Stimulated activated CD8-positive, alpha-beta memory T cell treated with anti-CD3 and anti-CD28 coated beads, Interleukin-7, amount 100 ng/mL, for 24 hours (primary cell): ENCODE data around the gene UNK.

Source experiments
- DNase-seq: peaks from one replicate; pipeline ENCODE4 v3.0.0-alpha.2; 2020; ENCODE audit warnings: low read depth

Gene UNK, protein sequence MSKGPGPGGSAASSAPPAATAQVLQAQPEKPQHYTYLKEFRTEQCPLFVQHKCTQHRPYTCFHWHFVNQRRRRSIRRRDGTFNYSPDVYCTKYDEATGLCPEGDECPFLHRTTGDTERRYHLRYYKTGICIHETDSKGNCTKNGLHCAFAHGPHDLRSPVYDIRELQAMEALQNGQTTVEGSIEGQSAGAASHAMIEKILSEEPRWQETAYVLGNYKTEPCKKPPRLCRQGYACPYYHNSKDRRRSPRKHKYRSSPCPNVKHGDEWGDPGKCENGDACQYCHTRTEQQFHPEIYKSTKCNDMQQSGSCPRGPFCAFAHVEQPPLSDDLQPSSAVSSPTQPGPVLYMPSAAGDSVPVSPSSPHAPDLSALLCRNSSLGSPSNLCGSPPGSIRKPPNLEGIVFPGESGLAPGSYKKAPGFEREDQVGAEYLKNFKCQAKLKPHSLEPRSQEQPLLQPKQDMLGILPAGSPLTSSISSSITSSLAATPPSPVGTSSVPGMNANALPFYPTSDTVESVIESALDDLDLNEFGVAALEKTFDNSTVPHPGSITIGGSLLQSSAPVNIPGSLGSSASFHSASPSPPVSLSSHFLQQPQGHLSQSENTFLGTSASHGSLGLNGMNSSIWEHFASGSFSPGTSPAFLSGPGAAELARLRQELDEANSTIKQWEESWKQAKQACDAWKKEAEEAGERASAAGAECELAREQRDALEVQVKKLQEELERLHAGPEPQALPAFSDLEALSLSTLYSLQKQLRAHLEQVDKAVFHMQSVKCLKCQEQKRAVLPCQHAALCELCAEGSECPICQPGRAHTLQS

GRCh38 chr17:75784473-75785015 lies at the start of gene UNK:
Gene UNK (plus strand): TSS chr17:75784806. CDS start chr17:75784881, 75 bp downstream.
- peak; percentile 89 for DNase-seq

DNA sequence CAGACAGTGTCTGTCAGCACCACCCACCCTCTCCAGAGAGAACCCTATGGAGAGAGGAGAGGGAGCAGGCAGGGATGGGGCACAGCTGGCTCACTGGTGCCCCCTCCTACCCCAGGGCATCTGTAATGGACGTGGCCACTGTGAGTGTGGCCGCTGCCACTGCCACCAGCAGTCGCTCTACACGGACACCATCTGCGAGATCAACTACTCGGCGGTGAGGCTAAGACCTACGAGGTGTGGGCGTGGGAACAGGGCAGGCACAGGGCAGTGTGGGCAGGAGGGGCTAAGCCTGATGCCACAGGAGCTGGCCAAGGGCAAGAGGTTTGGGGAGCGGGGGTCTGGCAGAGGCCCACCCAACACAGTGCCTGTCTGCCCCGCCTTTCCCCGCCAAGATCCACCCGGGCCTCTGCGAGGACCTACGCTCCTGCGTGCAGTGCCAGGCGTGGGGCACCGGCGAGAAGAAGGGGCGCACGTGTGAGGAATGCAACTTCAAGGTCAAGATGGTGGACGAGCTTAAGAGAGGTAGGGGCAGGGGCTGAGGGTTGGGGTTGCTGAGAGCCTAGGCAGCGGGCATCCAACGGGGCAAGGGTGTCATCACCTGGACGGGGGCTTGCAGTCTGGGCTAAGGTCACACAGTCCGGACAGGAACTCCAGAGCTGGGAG lies 48.3 kb upstream of the UNK start:
- no peak for DNase-seq

DNA sequence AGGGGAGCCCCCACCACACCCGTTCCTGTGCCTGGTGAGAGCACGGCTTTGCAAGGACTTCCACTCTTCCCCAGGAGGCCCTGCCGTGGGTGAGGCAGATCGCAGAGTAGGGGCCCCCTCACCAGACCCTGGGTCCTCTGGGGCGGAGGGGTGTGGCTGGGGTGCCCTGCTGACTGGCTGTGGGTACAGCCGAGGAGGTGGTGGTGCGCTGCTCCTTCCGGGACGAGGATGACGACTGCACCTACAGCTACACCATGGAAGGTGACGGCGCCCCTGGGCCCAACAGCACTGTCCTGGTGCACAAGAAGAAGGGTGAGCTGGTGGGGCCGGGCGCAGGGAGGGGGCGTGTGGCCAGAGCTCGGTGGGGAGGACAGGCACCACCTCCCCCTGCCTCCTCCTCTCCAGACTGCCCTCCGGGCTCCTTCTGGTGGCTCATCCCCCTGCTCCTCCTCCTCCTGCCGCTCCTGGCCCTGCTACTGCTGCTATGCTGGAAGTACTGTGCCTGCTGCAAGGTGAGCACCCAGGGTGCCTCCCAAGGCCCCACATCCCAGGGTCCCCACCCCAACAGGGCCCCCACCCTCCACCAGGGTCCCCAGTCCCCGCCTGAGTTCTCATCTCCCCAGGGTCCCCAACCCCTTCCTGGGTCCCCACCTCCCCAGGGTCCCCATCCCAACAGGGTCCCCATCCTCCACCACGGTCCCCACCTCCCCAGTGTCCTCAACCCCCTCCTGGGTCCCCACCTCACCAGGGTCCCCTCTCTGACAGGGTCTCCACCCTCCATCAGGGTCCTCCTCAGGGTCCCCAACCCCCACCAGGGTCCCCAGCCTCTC lies 47.3 kb upstream of the UNK start:
- DNase-seq, result no peak

- no peak for DNase-seq
These were observed 46.3 kb upstream of the UNK start for GRCh38 chr17:75738218-75738802.

- no peak for DNase-seq
These were observed 45.4 kb upstream of the UNK start for GRCh38 chr17:75739174-75739573.

DNA sequence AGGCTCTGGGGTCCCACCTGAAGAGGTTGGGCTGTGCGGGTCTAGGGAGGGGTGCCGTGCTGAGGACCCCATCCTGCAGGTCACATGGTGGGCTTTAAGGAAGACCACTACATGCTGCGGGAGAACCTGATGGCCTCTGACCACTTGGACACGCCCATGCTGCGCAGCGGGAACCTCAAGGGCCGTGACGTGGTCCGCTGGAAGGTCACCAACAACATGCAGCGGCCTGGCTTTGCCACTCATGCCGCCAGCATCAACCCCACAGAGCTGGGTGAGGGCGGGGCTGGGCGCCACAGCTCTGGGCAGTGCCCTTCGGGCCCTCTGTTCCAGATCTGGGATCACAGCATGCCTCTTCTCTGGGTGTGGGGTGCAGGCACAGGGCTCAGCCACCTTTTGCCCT lies 44.8 kb upstream of the UNK start:
- DNase-seq, result no peak

DNA sequence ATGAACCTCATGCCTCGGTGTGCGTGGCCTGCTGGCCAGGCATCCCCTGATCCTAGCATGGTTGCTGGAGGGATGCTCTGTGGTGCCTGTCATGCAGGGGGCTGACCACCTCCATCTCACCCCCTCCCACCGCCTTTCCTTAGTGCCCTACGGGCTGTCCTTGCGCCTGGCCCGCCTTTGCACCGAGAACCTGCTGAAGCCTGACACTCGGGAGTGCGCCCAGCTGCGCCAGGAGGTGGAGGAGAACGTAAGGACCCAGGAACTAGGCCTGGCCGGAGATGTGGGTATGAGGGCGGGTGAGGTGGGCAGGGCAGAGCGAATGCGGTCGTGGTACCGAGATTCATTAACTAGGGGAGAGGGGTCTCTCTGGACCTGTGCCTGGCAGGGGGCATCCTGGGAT lies 44.4 kb upstream of the UNK start:
- DNase-seq, result no peak

GRCh38 chr17:75740631-75741077 lies 44.0 kb upstream of the UNK start:
- DNase-seq, result no peak

DNA sequence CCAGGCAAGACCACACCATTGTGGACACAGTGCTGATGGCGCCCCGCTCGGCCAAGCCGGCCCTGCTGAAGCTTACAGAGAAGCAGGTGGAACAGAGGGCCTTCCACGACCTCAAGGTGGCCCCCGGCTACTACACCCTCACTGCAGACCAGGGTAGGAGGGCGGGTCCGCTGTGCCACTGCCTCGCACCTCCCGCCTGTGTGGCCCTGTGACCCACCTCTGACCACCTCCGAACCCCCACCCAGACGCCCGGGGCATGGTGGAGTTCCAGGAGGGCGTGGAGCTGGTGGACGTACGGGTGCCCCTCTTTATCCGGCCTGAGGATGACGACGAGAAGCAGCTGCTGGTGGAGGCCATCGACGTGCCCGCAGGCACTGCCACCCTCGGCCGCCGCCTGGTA lies 42.3 kb upstream of the UNK start:
- no peak for DNase-seq

- no peak for DNase-seq
These were observed 40.9 kb upstream of the UNK start for GRCh38 chr17:75743625-75744206.

DNA sequence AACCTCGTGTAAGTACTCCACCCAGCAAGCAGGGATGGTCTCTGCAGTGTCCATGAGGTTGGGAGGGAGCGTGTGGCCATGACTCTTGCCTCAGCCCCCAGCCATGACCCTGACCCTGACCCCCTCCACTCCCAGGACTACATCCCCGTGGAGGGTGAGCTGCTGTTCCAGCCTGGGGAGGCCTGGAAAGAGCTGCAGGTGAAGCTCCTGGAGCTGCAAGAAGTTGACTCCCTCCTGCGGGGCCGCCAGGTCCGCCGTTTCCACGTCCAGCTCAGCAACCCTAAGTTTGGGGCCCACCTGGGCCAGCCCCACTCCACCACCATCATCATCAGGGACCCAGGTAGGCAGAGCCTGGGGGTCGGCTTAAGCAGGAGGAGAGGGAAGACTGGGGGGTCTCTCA lies 35.9 kb upstream of the UNK start:
- DNase-seq, result no peak

- peak; percentile 91 for DNase-seq
These were observed 34.8 kb upstream of the UNK start for GRCh38 chr17:75749545-75750389.

GRCh38 chr17:75750661-75751423 lies 33.8 kb upstream of the UNK start:
- DNase-seq, result no peak

GRCh38 chr17:75751676-75752404 lies 32.8 kb upstream of the UNK start:
- no peak for DNase-seq

DNA sequence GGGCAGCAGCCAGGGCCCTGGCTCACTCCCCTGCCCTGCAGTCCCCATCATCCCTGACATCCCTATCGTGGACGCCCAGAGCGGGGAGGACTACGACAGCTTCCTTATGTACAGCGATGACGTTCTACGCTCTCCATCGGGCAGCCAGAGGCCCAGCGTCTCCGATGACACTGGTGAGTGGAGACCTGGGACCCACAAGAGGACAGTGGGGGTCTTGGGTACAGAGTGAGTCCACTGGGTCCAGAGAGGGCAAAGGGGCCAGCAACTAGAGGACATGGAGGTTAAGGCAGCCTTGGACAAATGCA lies 32.2 kb upstream of the UNK start:
- no peak for DNase-seq

GRCh38 chr17:75752802-75753513 lies 31.6 kb upstream of the UNK start:
- DNase-seq, result no peak

GRCh38 chr17:75753514-75754377 lies 30.9 kb upstream of the UNK start:
- DNase-seq, result peak; percentile 40
